ENCODE measurements around the gene TRIM47. TPM values are rescaled to one million over a fixed set of nuclear protein-coding genes. Genes with fewer than 3 reads are reported as not detected.

The TRIM47 gene
- total RNA-seq, 1 experiment from 2014 or later, result 0.95 TPM

DNA sequence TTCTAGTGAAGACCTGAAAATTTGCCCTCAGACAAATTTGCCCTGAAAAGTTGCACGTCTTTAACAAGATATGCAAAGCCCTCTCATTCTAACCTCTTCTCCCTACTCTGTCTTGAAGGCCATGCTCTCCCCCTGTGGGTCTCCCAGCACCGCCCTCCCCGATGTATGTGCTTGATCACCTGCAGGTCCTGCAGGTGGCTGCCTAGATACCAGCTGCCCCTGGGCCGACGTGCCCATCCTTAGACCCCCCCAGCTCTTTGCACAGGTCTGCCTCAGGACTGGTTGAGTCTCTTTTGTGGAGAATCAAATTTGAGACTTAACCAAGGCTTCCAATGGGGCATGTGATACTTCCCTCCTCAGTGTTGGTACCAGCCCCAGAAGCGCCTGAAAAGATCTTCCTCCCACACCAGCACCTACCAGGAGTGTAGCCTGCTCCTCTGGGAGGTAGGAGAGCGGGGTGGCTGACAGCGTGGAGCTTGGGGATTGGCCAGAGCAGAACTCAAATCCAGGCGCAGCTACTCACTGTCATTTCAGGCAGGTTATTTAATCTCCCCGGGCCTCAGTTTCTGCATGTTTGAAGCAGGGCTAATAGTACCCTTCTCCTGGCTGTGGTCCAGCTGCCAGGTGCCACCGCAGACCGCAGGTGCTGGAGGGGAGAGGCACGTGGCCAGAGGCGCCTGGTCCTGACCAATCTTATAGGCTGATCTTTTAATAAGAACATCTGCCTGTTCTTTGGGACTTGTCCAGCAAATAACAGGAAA lies 30.9 kb upstream of the TRIM47 start:
- Histone ChIP-seq H3K27me3 (replicated peaks; ENCODE audit: insufficient read depth, low read depth, low read length, poor library complexity) (no peaks in the 10 kb centered on the region), H3K4me3 (ENCODE audit: low read depth, low read length, poor library complexity, severe bottlenecking) (no peak overlapping the region), H3K9me3 (ENCODE audit: low read depth, low read length, poor library complexity, severe bottlenecking) (no peaks in the 10 kb centered on the region), H3K4me1 (ENCODE audit: insufficient read depth, low read length, poor library complexity, severe bottlenecking) (no peaks in the 10 kb centered on the region), H3K27ac (ENCODE audit: low read depth, low read length, poor library complexity, severe bottlenecking) (no peak overlapping the region), H3K36me3 (ENCODE audit: insufficient read depth, low read length, poor library complexity, severe bottlenecking) (peaks cover 8% of the 10 kb centered on the region)
- no TSS peak for BruUV-seq (replicated peaks)
- intact Hi-C loops (cut with micrococcal nuclease; ENCODE audit: unreplicated experiment), result no loop called here
- DNase-seq (ENCODE audit: low spot score), result no peak
- no peak for TF ChIP-seq EZH2 (IDR thresholded peaks at IDR 0.05; ENCODE audit: borderline replicate concordance, low read depth, low read length, poor library complexity, severe bottlenecking)
- TF ChIP-seq, protein P1, sequence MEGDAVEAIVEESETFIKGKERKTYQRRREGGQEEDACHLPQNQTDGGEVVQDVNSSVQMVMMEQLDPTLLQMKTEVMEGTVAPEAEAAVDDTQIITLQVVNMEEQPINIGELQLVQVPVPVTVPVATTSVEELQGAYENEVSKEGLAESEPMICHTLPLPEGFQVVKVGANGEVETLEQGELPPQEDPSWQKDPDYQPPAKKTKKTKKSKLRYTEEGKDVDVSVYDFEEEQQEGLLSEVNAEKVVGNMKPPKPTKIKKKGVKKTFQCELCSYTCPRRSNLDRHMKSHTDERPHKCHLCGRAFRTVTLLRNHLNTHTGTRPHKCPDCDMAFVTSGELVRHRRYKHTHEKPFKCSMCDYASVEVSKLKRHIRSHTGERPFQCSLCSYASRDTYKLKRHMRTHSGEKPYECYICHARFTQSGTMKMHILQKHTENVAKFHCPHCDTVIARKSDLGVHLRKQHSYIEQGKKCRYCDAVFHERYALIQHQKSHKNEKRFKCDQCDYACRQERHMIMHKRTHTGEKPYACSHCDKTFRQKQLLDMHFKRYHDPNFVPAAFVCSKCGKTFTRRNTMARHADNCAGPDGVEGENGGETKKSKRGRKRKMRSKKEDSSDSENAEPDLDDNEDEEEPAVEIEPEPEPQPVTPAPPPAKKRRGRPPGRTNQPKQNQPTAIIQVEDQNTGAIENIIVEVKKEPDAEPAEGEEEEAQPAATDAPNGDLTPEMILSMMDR (conservative IDR thresholded peaks at IDR 0.05; ENCODE audit: low read depth, low read length), result no peak
- POLR2A ChIA-PET (ENCODE audit: low non-redundant PET), result no interaction called here
- CTCF ChIA-PET, result no interaction called here

DNA sequence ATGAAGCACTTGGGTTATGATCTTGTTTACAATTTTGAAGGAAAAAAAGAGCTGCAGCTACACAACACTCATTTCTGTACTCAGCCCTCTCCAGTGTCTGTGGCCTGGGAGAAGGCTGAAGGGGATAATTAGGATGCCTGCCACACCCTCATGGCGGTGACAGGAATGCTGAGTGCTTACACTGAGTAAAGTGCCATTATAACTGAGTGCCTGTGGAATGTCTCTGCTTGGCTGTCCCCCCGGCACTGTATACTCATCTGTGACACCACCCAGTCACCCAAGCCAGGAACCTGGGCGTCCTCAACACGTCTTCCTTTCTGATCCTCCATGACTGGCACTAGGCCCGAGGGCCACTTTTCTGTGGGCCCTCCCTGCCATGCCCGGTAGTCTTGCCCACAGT lies 29.8 kb upstream of the TRIM47 start:
- ChIA-PET POLR2A (ENCODE audit: low non-redundant PET) (no interaction called here), CTCF (no interaction called here)
- no peak for DNase-seq (ENCODE audit: low spot score)
- TF ChIP-seq, protein P1 (conservative IDR thresholded peaks at IDR 0.05; ENCODE audit: low read depth, low read length), result no peak
- TF ChIP-seq EZH2 (IDR thresholded peaks at IDR 0.05; ENCODE audit: borderline replicate concordance, low read depth, low read length, poor library complexity, severe bottlenecking), result no peak
- no peaks in the 10 kb centered on the region for H3K9me3 ChIP-seq (ENCODE audit: low read depth, low read length, poor library complexity, severe bottlenecking)
- no peaks in the 10 kb centered on the region for H3K27me3 ChIP-seq (replicated peaks; ENCODE audit: insufficient read depth, low read depth, low read length, poor library complexity)
- peaks cover 4% of the 10 kb centered on the region for H3K36me3 ChIP-seq (ENCODE audit: insufficient read depth, low read length, poor library complexity, severe bottlenecking)
- peaks cover 8% of the 10 kb centered on the region for H3K4me1 ChIP-seq (ENCODE audit: insufficient read depth, low read length, poor library complexity, severe bottlenecking)
- no TSS peak for BruUV-seq (replicated peaks)
- no peak overlapping the region for H3K27ac ChIP-seq (ENCODE audit: low read depth, low read length, poor library complexity, severe bottlenecking)
- H3K4me3 ChIP-seq (ENCODE audit: low read depth, low read length, poor library complexity, severe bottlenecking), result no peak overlapping the region
- intact Hi-C loops (cut with micrococcal nuclease; ENCODE audit: unreplicated experiment), result no loop called here

DNA sequence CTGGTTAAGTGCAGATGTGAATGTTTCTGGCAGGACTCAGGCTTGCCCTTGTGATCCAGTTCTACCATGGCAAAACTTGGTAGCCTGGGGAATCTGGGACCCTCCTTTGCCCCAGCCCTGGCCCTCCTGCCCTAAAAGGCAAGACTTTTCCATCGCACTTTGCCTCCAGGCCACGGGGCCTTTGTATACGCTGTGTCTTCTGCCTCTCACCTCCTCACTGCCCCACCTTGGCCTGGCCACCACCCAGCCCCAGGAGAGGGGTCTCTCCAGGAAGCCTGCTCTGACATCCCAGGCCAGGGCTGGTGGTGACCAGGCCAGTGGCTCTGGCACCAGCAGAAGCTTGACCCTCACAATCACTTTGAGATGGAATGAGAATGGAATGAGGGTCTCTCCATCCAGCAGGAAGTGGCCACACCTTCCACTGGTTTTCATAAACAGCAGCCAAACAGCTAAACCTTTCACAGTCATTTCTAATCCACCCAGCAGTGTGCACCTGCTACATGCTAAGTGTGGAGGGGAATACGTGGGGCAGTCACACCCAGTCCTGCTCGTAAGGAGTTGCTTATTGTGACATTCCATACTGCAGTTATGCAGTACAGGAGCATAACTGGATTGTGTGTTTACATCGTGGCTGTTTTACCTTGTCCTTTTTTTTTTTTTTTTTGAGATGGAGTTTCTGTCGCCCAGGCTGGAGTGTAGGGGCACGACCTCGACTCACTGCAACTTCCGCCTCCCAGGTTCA lies 27.9 kb upstream of the TRIM47 start:
- intact Hi-C loops (cut with micrococcal nuclease; ENCODE audit: unreplicated experiment), result no loop called here
- peaks cover 8% of the 10 kb centered on the region for H3K36me3 ChIP-seq (ENCODE audit: insufficient read depth, low read length, poor library complexity, severe bottlenecking)
- no peaks in the 10 kb centered on the region for H3K27me3 ChIP-seq (replicated peaks; ENCODE audit: insufficient read depth, low read depth, low read length, poor library complexity)
- no peak for DNase-seq (ENCODE audit: low spot score)
- no peaks in the 10 kb centered on the region for H3K9me3 ChIP-seq (ENCODE audit: low read depth, low read length, poor library complexity, severe bottlenecking)
- TF ChIP-seq EZH2 (IDR thresholded peaks at IDR 0.05; ENCODE audit: borderline replicate concordance, low read depth, low read length, poor library complexity, severe bottlenecking), result no peak
- TF ChIP-seq, protein P1 (conservative IDR thresholded peaks at IDR 0.05; ENCODE audit: low read depth, low read length), result no peak
- no peak overlapping the region for H3K27ac ChIP-seq (ENCODE audit: low read depth, low read length, poor library complexity, severe bottlenecking)
- POLR2A ChIA-PET (ENCODE audit: low non-redundant PET), result no interaction called here
- H3K4me3 ChIP-seq (ENCODE audit: low read depth, low read length, poor library complexity, severe bottlenecking), result no peak overlapping the region
- peaks cover 8% of the 10 kb centered on the region for H3K4me1 ChIP-seq (ENCODE audit: insufficient read depth, low read length, poor library complexity, severe bottlenecking)
- CTCF ChIA-PET, result interaction anchor here (0.6 to 1.2 kb wide), 2 partner anchors 97 to 272 kb away, joined by 4 to 10 read pairs; no protein-coding TSS in a partner anchor
- BruUV-seq (replicated peaks), result no TSS peak

Data from A673 (cell line).